ENCODE results near the gene ACKR3.

DNA sequence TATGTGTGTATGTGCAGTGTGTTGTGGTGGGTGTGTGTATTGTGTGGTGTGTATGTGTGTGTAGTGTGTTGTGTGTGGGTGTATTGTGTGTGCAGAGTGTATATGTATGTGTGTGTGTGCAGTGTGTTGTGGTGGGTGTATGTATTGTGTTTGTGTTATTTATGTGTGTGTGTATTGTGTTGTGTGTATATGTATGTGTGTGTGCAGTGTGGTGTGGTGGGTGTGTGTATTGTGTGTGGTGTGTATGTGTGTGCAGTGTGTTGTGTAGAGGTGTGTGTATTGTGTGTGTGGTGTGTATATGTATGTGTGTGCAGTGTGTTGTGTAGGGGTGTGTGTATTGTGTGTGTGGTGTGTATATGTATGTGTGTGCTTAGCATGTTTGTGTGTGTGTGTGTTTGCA lies 24.3 kb downstream of the ACKR3 start:
- TF ChIP-seq, protein P1, sequence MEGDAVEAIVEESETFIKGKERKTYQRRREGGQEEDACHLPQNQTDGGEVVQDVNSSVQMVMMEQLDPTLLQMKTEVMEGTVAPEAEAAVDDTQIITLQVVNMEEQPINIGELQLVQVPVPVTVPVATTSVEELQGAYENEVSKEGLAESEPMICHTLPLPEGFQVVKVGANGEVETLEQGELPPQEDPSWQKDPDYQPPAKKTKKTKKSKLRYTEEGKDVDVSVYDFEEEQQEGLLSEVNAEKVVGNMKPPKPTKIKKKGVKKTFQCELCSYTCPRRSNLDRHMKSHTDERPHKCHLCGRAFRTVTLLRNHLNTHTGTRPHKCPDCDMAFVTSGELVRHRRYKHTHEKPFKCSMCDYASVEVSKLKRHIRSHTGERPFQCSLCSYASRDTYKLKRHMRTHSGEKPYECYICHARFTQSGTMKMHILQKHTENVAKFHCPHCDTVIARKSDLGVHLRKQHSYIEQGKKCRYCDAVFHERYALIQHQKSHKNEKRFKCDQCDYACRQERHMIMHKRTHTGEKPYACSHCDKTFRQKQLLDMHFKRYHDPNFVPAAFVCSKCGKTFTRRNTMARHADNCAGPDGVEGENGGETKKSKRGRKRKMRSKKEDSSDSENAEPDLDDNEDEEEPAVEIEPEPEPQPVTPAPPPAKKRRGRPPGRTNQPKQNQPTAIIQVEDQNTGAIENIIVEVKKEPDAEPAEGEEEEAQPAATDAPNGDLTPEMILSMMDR (IDR thresholded peaks at IDR 0.05) = no peak
- TF ChIP-seq POLR2A (IDR thresholded peaks at IDR 0.05) = no peak

Measured in esophagus squamous epithelium (tissue), 4 donors.